ENCODE measurements around the gene SPATA21.

DNA sequence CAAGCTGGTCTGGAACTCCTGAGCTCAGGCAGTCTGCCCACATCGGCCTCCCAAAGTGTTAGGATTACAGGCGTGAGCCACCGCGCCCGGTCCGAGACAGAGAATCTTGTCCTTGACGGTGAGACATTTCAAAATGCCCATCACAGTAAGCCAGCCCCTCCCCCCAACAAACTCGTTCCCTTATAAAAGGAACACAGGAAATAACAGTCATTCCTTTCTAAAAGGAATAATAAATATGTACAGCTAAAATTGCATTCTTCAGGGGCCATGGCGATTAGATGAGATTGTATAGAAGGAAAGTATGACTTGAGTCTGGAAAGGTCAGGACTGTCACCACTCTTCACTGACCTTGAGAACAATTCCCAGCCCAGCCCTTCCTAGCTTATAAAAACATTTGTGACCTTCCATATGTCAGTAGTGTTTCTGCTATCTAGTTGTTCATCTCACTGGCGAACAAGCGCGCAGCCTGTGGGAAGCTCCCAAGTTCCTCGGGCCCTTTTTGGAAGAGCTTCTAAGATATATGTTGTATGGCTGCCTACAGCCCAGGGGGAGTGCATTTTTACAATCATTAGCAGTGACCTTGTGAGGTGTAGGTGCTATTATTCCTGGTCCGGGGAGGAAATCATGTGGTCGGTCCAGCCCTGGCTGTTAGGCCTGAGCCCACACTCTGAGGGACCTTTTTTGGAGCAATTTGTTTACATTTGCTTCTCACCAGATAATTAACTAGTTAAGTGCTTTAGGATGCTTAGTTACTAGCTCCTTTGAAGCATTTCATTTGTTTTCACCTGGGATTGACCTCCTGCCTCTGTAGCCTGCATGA, 61.5 kb downstream of the SPATA21 start:
- TF ChIP-seq, protein P1, sequence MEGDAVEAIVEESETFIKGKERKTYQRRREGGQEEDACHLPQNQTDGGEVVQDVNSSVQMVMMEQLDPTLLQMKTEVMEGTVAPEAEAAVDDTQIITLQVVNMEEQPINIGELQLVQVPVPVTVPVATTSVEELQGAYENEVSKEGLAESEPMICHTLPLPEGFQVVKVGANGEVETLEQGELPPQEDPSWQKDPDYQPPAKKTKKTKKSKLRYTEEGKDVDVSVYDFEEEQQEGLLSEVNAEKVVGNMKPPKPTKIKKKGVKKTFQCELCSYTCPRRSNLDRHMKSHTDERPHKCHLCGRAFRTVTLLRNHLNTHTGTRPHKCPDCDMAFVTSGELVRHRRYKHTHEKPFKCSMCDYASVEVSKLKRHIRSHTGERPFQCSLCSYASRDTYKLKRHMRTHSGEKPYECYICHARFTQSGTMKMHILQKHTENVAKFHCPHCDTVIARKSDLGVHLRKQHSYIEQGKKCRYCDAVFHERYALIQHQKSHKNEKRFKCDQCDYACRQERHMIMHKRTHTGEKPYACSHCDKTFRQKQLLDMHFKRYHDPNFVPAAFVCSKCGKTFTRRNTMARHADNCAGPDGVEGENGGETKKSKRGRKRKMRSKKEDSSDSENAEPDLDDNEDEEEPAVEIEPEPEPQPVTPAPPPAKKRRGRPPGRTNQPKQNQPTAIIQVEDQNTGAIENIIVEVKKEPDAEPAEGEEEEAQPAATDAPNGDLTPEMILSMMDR (IDR thresholded peaks at IDR 0.05) = no peak
- TF ChIP-seq ZFX (IDR thresholded peaks at IDR 0.05; ENCODE audit: borderline replicate concordance) = no peak

All from 22Rv1 (cell line).